Measurements from ENCODE around the gene BTG4.

DNA sequence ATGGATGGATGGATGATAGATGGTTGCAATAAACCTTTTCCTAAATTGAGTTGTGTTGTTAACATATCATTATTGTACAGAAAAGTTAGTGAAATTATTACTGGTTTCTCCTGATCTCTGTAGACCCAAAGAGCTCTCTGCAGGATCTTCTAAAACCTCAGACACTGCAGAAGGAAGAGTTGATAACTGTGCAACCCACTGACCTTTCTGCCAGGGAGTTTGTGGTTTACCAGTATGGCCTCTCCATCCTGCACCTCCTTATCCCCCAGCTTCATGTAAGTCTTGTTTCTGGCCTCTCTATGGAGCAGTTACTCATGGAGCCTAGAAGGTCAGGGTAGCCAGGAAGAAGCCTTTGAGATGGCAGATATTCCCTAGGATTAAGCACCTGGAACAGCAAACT lies 45.6 kb downstream of the BTG4 start:
- TF ChIP-seq, protein P1, sequence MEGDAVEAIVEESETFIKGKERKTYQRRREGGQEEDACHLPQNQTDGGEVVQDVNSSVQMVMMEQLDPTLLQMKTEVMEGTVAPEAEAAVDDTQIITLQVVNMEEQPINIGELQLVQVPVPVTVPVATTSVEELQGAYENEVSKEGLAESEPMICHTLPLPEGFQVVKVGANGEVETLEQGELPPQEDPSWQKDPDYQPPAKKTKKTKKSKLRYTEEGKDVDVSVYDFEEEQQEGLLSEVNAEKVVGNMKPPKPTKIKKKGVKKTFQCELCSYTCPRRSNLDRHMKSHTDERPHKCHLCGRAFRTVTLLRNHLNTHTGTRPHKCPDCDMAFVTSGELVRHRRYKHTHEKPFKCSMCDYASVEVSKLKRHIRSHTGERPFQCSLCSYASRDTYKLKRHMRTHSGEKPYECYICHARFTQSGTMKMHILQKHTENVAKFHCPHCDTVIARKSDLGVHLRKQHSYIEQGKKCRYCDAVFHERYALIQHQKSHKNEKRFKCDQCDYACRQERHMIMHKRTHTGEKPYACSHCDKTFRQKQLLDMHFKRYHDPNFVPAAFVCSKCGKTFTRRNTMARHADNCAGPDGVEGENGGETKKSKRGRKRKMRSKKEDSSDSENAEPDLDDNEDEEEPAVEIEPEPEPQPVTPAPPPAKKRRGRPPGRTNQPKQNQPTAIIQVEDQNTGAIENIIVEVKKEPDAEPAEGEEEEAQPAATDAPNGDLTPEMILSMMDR (IDR thresholded peaks at IDR 0.05): no peak
- TF ChIP-seq POLR2A (IDR thresholded peaks at IDR 0.05): no peak
- no peak for TF ChIP-seq EP300 (IDR thresholded peaks at IDR 0.05)
